ENCODE results near the gene EIF5A.
A peak's percentile ranks its signal among the peaks of the same experiment; 100 is the strongest.

EIF5A gene

GRCh38 chr17:7308625-7309433 lies 1.4 kb downstream of the EIF5A start:
- DNase-seq (ENCODE audit: low read depth), result peak; percentile 77
- peak overlapping the region; percentile 93 for H3K4me3 ChIP-seq (ENCODE audit: low read length)
- no peak for TF ChIP-seq CTCF (conservative IDR thresholded peaks at IDR 0.05; ENCODE audit: low read length)

GRCh38 chr17:7309628-7310027 lies 2.2 kb downstream of the EIF5A start:
- peak overlapping the region; percentile 93 for H3K4me3 ChIP-seq (ENCODE audit: low read length)
- DNase-seq (ENCODE audit: low read depth), result no peak
- TF ChIP-seq CTCF (conservative IDR thresholded peaks at IDR 0.05; ENCODE audit: low read length), result no peak

GRCh38 chr17:7311110-7311705 lies 3.8 kb downstream of the EIF5A start:
- TF ChIP-seq CTCF (conservative IDR thresholded peaks at IDR 0.05; ENCODE audit: low read length), result no peak
- H3K4me3 ChIP-seq (ENCODE audit: low read length), result no peak overlapping the region
- no peak for DNase-seq (ENCODE audit: low read depth)

DNA sequence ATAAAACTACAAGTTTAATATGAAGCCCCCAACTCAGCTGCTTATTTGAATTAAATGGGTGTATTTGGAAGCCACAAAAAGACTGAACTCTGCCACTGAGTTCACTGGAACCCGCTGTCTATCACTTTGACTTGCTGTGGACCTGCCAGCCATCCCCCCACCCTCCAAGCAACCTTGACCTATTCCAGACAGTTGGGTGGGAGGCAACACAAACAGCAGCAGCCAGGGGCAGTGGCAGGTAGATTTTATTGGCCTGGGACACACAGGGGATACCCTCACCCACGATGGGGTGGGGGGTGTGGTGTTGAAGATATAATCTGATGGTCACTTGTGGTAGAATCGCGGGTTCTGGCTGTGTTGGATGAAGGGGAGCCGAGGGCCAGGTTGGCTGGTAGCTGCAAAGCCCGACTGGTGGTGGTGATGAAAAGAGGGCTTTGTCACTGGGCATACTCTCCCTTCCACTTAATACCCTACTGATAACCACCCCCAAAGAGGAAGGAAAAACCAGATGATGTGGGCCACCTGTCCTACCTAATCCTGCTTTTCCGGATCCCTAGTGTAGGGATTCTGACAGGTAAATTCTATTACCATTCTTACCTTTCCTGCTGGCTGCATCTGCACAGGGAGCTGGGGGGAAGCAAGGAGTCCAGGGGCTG lies 5.1 kb downstream of the EIF5A start:
- TF ChIP-seq CTCF (conservative IDR thresholded peaks at IDR 0.05; ENCODE audit: low read length), result no peak
- no peak for DNase-seq (ENCODE audit: low read depth)
- no peak overlapping the region for H3K4me3 ChIP-seq (ENCODE audit: low read length)

DNA sequence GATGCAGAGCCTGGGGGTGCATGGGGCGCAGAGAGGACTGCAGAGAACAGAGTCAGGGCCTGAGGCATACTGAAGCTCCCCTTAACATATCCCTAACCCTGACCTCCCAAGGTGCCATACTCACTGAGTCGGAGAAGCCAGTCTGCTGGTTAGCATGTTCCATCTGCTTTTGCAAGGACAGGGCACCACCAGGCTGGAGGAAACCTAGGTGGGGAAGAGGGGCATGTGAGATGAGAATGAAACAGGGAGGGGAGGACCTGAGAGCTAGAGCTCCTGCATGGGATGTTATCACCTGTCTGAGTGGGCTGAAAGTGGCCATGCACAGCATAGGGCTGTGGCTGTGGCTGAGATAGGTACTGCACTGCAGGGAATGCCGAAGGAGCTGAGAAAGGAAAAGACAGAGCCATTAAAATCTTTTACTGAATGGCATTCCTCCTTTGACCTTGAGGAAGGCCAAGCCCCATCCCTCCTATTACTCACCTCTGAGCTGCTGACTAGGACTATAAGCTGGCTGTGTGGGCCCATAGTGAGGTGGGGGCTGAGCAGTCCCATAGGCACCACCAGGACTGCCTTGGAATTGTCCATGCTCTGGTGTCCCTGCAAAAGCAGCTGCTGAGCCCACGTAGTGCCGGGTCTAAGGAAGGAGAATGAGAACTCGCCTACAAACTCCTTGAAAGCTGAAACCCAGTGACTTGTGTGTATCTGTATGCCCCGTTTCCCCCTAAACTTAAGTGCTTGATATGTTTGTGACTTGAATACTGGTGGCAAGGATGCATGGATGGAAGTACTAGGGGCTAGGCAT lies 5.9 kb downstream of the EIF5A start:
- H3K4me3 ChIP-seq (ENCODE audit: low read length), result no peak overlapping the region
- no peak; the same call in 1 of the 2 replicates for TF ChIP-seq CTCF (conservative IDR thresholded peaks at IDR 0.05; ENCODE audit: low read length)
- DNase-seq (ENCODE audit: low read depth), result no peak

- H3K4me3 ChIP-seq (ENCODE audit: low read length), result peak overlapping the region; percentile 79
- DNase-seq (ENCODE audit: low read depth), result peak; percentile 20
- TF ChIP-seq CTCF (conservative IDR thresholded peaks at IDR 0.05; ENCODE audit: low read length), result no peak
Observed at GRCh38 chr17:7313890-7314718, 6.7 kb downstream of the EIF5A start.

Measured in AG10803 (cell line).